ENCODE data around the gene ANKRD29. TPM values are rescaled to one million over a fixed set of nuclear protein-coding genes. Genes with fewer than 3 reads are reported as not detected.
A peak's percentile ranks its signal among the peaks of the same experiment; 100 is the strongest.
"Not testable (repeated sequence)": the region's sequence is repeated elsewhere in the genome, so short reads cannot be mapped to it uniquely, and the experiment has no call there.

The ANKRD29 gene
- total RNA-seq, 1 donor from 2014 or later: 0.65 TPM

DNA sequence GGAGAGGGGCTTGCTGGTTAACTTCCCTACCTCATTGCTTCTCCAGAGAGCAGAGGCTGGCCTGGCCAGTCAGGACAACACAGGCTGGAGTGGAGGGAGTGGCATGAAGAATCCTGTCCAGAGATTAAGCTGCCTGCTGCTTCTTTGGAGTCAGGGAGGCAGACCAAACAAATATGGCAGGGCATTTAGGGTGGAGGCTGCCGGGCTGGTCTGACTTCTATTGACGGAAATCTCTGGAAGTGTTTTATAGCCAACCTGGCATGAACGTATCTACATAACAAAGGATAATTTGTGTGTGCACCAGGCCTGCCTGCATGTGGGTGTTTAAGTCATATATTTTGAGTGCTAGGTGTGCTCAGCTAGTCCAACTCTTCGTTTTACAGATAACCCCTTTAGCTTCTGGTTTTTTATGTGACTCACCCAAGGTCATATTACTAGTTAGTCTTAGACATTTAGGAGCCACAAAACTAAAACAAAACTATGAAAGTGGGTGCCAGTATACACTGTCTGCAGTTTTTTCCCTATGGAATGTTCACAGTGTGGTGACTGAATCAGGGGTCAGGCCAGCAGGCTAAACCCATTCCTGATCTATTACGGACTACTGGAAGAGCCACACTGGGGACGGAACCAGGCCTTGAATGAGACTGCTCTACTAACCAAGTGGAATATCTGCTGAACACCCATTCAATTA, 81.9 kb downstream of the ANKRD29 start:
- H4K20me1 ChIP-seq (ENCODE audit: low read depth): peaks cover 16% of the 10 kb centered on the region
- TF ChIP-seq EZH2 (IDR thresholded peaks at IDR 0.05) (no peak), EZH2phosphoT487 (IDR thresholded peaks at IDR 0.05) (no peak)
- TF ChIP-seq, protein P1, sequence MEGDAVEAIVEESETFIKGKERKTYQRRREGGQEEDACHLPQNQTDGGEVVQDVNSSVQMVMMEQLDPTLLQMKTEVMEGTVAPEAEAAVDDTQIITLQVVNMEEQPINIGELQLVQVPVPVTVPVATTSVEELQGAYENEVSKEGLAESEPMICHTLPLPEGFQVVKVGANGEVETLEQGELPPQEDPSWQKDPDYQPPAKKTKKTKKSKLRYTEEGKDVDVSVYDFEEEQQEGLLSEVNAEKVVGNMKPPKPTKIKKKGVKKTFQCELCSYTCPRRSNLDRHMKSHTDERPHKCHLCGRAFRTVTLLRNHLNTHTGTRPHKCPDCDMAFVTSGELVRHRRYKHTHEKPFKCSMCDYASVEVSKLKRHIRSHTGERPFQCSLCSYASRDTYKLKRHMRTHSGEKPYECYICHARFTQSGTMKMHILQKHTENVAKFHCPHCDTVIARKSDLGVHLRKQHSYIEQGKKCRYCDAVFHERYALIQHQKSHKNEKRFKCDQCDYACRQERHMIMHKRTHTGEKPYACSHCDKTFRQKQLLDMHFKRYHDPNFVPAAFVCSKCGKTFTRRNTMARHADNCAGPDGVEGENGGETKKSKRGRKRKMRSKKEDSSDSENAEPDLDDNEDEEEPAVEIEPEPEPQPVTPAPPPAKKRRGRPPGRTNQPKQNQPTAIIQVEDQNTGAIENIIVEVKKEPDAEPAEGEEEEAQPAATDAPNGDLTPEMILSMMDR (IDR thresholded peaks at IDR 0.05): no peak
- peaks cover 12% of the 10 kb centered on the region for H3F3A ChIP-seq (ENCODE audit: low read depth)
- no peak overlapping the region for H2AFZ ChIP-seq (replicated peaks)
- peaks cover 49% of the 10 kb centered on the region for H3K4me1 Mint-ChIP-seq
- H3K9me3 ChIP-seq (ENCODE audit: low read depth): no peaks in the 10 kb centered on the region
- no peaks in the 10 kb centered on the region for H3K27me3 ChIP-seq
- no peaks in the 10 kb centered on the region for H3K9me3 Mint-ChIP-seq
- H3K4me1 ChIP-seq: peaks cover 34% of the 10 kb centered on the region
- no peak overlapping the region for H3K4me3 Mint-ChIP-seq
- peaks cover 3% of the 10 kb centered on the region for H3K27me3 Mint-ChIP-seq (ENCODE audit: insufficient read depth, low read depth)
- no peak for DNase-seq (ENCODE audit: low spot score)
- H3K4me3 ChIP-seq: no peak overlapping the region
- H3K9ac ChIP-seq: no peak overlapping the region
- no peak overlapping the region for H3K4me2 ChIP-seq
- H3K36me3 ChIP-seq: no peaks in the 10 kb centered on the region
- H3K36me3 Mint-ChIP-seq: peaks cover 15% of the 10 kb centered on the region
- peaks cover 68% of the 10 kb centered on the region for H3K79me2 ChIP-seq (ENCODE audit: low read depth)
- no peak overlapping the region for H3K27ac Mint-ChIP-seq
- H3K27ac ChIP-seq: no peak overlapping the region

- H3K36me3 ChIP-seq: no peaks in the 10 kb centered on the region
- no peak overlapping the region for H3K4me2 ChIP-seq
- H3K4me1 Mint-ChIP-seq: peaks cover 37% of the 10 kb centered on the region
- peak overlapping the region; percentile 4 for H3K4me3 Mint-ChIP-seq
- H3K27ac Mint-ChIP-seq: no peak overlapping the region
- peaks cover 2% of the 10 kb centered on the region for H3K27me3 Mint-ChIP-seq (ENCODE audit: insufficient read depth, low read depth)
- no peaks in the 10 kb centered on the region for H3K9me3 ChIP-seq (ENCODE audit: low read depth)
- H3K36me3 Mint-ChIP-seq: peaks cover 15% of the 10 kb centered on the region
- H3K4me3 ChIP-seq: no peak overlapping the region
- H3K27ac ChIP-seq: no peak overlapping the region
- no peaks in the 10 kb centered on the region for H3K27me3 ChIP-seq
- H3K79me2 ChIP-seq (ENCODE audit: low read depth): peaks cover 51% of the 10 kb centered on the region
- peaks cover 8% of the 10 kb centered on the region for H4K20me1 ChIP-seq (ENCODE audit: low read depth)
- H3K9ac ChIP-seq: no peak overlapping the region
- TF ChIP-seq EZH2phosphoT487 (IDR thresholded peaks at IDR 0.05): no peak
- TF ChIP-seq EZH2 (IDR thresholded peaks at IDR 0.05): no peak
- TF ChIP-seq, protein P1 (IDR thresholded peaks at IDR 0.05): no peak
- H3K4me1 ChIP-seq: peaks cover 23% of the 10 kb centered on the region
- H3K9me3 Mint-ChIP-seq: no peaks in the 10 kb centered on the region
- no peak for DNase-seq (ENCODE audit: low spot score)
- peaks cover 4% of the 10 kb centered on the region for H3F3A ChIP-seq (ENCODE audit: low read depth)
- no peak overlapping the region for H2AFZ ChIP-seq (replicated peaks)
Observed at GRCh38 chr18:23578891-23579653, 83.6 kb downstream of the ANKRD29 start.

DNA sequence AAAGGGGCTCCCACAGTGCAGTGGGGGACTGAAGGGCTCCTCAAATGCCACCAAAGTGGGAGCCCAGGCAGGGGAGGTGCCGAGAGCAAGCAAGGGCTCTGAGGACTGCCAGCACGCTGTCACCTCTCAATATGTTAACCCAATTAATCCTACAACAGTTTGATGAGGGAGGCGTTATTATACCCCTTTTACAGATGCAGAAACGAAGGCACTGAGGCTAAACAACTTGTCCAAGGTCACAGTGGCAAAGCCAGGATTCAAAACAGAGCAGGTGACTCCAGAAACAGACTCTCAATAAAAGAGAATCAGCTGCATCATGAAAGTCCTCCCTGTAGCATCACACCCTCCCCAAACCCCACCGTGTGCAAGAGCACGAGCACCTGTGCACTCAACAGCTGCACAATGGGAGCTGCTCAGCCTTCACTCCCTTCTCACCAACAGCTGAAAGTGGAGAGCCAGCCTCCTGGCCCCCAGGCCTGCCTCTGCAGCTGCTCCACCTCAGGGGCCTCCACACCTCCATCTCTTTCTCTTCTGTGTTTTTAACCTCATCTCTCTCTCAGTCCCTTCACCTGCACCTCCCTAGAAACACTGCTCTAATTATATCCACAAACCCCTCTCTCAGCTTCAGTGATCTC, 84.5 kb downstream of the ANKRD29 start:
- Histone ChIP-seq H3K4me1 (peaks cover 14% of the 10 kb centered on the region), H3K27me3 (no peaks in the 10 kb centered on the region), H3K9me3 (ENCODE audit: low read depth) (no peaks in the 10 kb centered on the region), H3F3A (ENCODE audit: low read depth) (peaks cover 4% of the 10 kb centered on the region), H3K79me2 (ENCODE audit: low read depth) (peaks cover 43% of the 10 kb centered on the region), H2AFZ (replicated peaks) (no peak overlapping the region), H3K27ac (no peak overlapping the region), H3K4me3 (no peak overlapping the region), H3K4me2 (no peak overlapping the region), H3K36me3 (no peaks in the 10 kb centered on the region), H3K9ac (no peak overlapping the region), H4K20me1 (ENCODE audit: low read depth) (peaks cover 8% of the 10 kb centered on the region)
- no peak for TF ChIP-seq EZH2 (IDR thresholded peaks at IDR 0.05)
- H3K27ac Mint-ChIP-seq: no peak overlapping the region
- H3K4me1 Mint-ChIP-seq: peaks cover 28% of the 10 kb centered on the region
- DNase-seq (ENCODE audit: low spot score): no peak
- peak overlapping the region; percentile 4 for H3K4me3 Mint-ChIP-seq
- H3K27me3 Mint-ChIP-seq (ENCODE audit: insufficient read depth, low read depth): peaks cover 2% of the 10 kb centered on the region
- H3K9me3 Mint-ChIP-seq: no peaks in the 10 kb centered on the region
- peaks cover 15% of the 10 kb centered on the region for H3K36me3 Mint-ChIP-seq

DNA sequence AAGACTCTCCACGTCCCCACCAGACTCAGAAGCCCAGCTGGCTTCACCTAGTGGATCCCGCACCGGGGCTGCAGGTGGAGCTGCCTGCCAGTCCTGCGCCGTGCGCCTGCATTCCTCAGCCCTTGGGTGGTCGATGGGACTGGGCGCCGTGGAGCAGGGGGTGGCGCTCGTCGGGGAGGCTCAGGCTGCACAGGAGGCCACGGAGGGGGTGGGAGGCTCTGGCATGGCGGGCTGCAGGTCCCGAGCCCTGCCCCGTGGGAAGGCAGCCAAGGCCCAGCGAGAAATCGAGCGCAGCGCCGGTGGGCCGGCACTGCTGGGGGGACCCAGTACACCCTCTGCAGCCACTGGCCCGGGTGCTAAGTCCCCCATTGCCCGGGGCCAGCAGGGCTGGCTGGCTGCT, 85.2 kb downstream of the ANKRD29 start:
- not testable (repeated sequence) for H3K9me3 Mint-ChIP-seq; H2AFZ ChIP-seq (replicated peaks); H3K36me3 ChIP-seq; H3K9ac ChIP-seq; H4K20me1 ChIP-seq (ENCODE audit: low read depth); H3K27ac ChIP-seq; DNase-seq (ENCODE audit: low spot score); H3K27me3 ChIP-seq; H3K27ac Mint-ChIP-seq; H3K9me3 ChIP-seq (ENCODE audit: low read depth); H3K27me3 Mint-ChIP-seq (ENCODE audit: insufficient read depth, low read depth); H3K4me3 ChIP-seq; H3K4me2 ChIP-seq; H3F3A ChIP-seq (ENCODE audit: low read depth); H3K4me3 Mint-ChIP-seq
- Mint-ChIP-seq H3K4me1 (peaks cover 26% of the 10 kb centered on the region), H3K36me3 (peaks cover 15% of the 10 kb centered on the region)
- H3K79me2 ChIP-seq (ENCODE audit: low read depth): peaks cover 37% of the 10 kb centered on the region
- peaks cover 12% of the 10 kb centered on the region for H3K4me1 ChIP-seq

Data from neural progenitor cell (in vitro differentiated cells).